PFSK-1 (cell line): ENCODE data around the gene KLHL8.

Source experiments
- FOXP2 ChIP-seq: optimal IDR thresholded peaks from 2 replicates; pipeline ENCODE3; 2011; ENCODE audit warnings: borderline replicate concordance, control low read depth, inconsistent platforms; ENCODE audit not compliant: insufficient read depth; ENCODE audit errors: extremely low read length, extremely low read depth
- POLR2AphosphoS5 ChIP-seq: IDR thresholded peaks from 2 replicates; pipeline ENCODE4 v1.6.1; 2012; ENCODE audit warnings: low read depth, mild to moderate bottlenecking, control low read depth, low read length, moderate library complexity
- REST ChIP-seq, 2 experiments: IDR thresholded peaks; 2 replicates each; pipeline versions ENCODE4 v1.6.1 to v1.8.0; 2011 to 2012; ENCODE audit warnings: low read depth in 2 of 2, low read length in 2 of 2, control low read depth in 1 of 2, inconsistent platforms in 1 of 2, mild to moderate bottlenecking in 1 of 2, moderate library complexity in 1 of 2; ENCODE audit not compliant: insufficient read depth in 1 of 2
- SIN3A ChIP-seq: IDR thresholded peaks from 2 replicates; pipeline ENCODE4 v1.6.1; 2012; ENCODE audit warnings: mild to moderate bottlenecking, low read length, moderate library complexity, borderline replicate concordance; ENCODE audit not compliant: insufficient read depth
- TAF1 ChIP-seq: IDR thresholded peaks from 2 replicates; pipeline ENCODE4 v1.6.1; 2012; ENCODE audit warnings: low read length, control low read depth, borderline replicate concordance; ENCODE audit not compliant: insufficient read depth

Gene KLHL8

DNA sequence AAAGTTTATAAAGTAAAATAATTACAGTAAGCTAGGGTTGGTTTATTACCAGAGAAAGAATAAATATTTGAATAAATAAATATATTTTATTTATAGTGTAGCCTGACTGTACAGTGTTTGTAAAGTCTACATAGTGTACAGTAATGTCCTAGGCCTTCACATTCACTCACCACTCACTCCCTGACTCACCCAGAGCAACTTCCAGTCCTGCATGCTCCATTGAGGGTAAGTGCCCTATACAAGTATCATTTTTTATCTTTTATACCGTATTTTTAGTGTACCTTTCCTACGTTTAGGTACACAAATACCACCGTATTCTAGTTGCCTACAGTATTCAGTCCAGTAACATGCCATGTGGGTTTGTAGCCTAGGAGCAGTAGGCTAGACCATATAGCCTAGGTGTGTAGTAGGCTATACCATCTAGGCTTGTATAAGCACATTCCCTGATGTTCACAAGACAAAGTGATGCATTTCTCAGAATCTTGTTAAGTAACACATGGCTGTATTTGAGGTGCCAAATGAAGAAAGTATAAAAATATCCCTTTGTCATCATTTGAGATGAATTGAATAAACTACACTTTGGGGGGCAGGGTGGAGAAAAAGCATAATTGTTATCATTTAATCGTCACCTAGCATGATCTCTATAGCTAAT, 14.7 kb upstream of the KLHL8 start:
- TF ChIP-seq TAF1 (no peak), REST (IDR thresholded peaks at IDR 0.05; ENCODE audit: insufficient read depth in 1 of 2, low read depth in 2 of 2, low read length in 2 of 2) (no peak), POLR2AphosphoS5 (no peak), SIN3A (no peak), FOXP2 (no peak)

- TF ChIP-seq POLR2AphosphoS5 (no peak), REST (IDR thresholded peaks at IDR 0.05; ENCODE audit: insufficient read depth in 1 of 2, low read depth in 2 of 2, low read length in 2 of 2) (no peak), FOXP2 (no peak), TAF1 (no peak), SIN3A (no peak)
Measured at GRCh38 chr4:87232216-87232615, 11.8 kb upstream of the KLHL8 start.

GRCh38 chr4:87230806-87231205, 10.4 kb upstream of the KLHL8 start:
- TF ChIP-seq POLR2AphosphoS5 (no peak), TAF1 (no peak), SIN3A (no peak), FOXP2 (no peak), REST (IDR thresholded peaks at IDR 0.05; ENCODE audit: insufficient read depth in 1 of 2, low read depth in 2 of 2, low read length in 2 of 2) (no peak)

DNA sequence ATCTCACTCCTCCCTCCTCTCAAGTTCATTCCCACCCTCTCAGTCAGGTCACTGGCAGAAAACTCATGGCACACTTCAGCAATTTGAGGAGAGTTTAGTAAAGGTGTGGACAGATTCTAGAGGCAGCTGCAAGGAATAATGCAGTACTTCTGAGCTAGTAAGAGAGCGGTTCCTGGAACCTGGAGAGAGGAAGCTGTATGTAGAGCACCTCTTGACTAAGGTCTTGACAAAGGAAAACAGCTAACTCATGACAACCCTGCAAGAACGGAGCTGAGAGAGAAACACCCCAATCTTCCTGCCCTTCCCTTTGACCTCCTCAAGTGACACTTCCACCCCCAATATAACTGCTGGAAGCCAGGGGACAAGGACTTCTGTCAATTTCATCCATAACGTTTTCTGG, 9.6 kb upstream of the KLHL8 start:
- TF ChIP-seq TAF1 (no peak), FOXP2 (no peak), REST (IDR thresholded peaks at IDR 0.05; ENCODE audit: insufficient read depth in 1 of 2, low read depth in 2 of 2, low read length in 2 of 2) (no peak), POLR2AphosphoS5 (no peak), SIN3A (no peak)

GRCh38 chr4:87228262-87228860, 7.9 kb upstream of the KLHL8 start:
- no peak for TF ChIP-seq FOXP2
- no peak for TF ChIP-seq TAF1
- TF ChIP-seq POLR2AphosphoS5, result no peak
- TF ChIP-seq SIN3A, result no peak
- TF ChIP-seq REST (IDR thresholded peaks at IDR 0.05; ENCODE audit: insufficient read depth in 1 of 2, low read depth in 2 of 2, low read length in 2 of 2), result no peak
